Nucleus accumbens (tissue), 56 donors: Measurements from ENCODE around the gene GALNT2.

ENCODE experiments used
- DNase-seq, 56 donors: peaks; one replicate each; lab custom pipeline; 2025; lab: John Stamatoyannopoulos, UW

GALNT2 gene

GRCh38 chr1:230070321-230071208, 3.5 kb downstream of the GALNT2 start:
- no peak for DNase-seq

GRCh38 chr1:230071316-230071715, 4.3 kb downstream of the GALNT2 start:
- DNase-seq: no peak

- DNase-seq: no peak
These were observed 5.3 kb downstream of the GALNT2 start for GRCh38 chr1:230072296-230072695.

- DNase-seq: no peak
These were observed 5.8 kb downstream of the GALNT2 start for GRCh38 chr1:230072866-230073265.

- peak in 36 of 56 donors; percentile 7 to 80 (median 32) for DNase-seq
These were observed 6.5 kb downstream of the GALNT2 start for GRCh38 chr1:230073371-230074035.

DNA sequence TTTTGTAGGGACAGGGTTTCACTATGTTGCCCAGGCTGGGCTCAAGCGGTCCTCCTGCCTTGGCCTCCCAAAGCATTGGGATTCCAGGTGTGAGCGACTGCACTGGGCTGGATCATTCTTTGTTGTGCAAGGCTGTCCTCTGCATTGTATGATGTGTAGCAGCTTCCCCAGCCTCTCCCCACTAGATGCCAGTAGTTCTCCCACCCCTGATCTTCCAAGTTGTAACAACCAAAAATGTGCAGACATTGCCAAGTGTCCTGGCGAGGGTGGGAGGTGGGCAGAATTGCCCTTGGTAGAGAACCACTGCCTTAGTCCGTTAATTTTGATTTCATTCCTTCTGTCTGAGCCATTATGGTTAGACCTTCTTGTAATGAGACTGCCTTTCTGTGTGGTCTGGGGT, 7.2 kb downstream of the GALNT2 start:
- no peak for DNase-seq

- DNase-seq: no peak
These were observed 7.7 kb downstream of the GALNT2 start for GRCh38 chr1:230074762-230075161.

GRCh38 chr1:230076121-230076520, 9.1 kb downstream of the GALNT2 start:
- no peak for DNase-seq

DNA sequence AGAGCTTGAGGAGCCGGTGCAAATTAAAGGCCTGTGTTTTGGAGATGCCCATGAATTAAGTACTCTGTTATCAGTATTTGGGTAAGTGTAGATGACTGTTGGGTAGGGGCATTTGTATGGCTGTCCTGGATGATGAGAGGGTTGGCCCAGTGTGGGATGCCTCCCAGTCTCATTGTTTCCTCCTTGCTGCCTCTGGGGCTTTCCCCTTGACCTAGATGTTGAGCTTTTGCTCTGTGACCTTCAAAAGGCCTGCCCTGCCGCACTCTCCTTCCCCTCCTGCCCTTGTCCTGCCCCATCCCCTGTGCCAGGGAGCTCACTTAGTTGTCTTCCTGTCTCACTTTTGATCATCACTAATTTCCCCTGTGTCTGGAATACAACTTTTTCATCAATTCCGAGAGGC, 10.0 kb downstream of the GALNT2 start:
- no peak for DNase-seq

DNA sequence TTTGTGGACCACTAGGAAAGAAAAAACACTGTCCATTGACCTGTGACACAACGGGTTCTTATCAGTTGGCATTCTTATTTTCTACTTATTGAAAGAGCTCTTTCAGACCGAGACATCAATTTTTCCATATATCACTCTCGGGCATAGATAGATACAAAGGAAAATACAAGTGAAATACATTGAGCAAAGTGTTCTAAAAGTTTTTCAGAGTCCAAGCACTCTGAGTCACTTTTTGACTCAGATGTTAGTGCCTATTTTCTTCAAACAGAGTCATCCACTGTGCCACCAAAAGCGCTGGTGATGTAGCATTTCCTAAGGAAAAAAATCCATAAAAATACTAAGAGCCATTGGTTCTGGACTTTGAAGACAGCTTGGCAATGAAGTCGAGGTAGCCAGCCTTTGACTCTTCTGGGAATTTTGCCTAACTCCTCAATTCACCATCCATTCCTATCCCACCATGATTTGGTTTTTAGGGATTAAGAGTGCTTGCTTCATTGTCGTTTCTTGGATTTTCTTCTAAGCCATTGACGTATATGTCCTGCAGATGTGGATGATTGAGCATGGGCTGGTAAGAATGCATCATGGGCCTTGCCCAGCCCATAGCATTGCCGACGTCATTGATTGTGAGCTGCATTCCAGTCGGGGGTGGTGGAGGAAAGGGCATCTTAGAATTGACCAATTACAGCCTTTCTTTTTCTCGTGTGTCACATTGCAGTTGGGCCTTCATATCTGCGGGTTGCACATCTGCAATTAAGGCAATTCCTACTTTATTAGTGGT, 10.6 kb downstream of the GALNT2 start:
- no peak for DNase-seq

DNA sequence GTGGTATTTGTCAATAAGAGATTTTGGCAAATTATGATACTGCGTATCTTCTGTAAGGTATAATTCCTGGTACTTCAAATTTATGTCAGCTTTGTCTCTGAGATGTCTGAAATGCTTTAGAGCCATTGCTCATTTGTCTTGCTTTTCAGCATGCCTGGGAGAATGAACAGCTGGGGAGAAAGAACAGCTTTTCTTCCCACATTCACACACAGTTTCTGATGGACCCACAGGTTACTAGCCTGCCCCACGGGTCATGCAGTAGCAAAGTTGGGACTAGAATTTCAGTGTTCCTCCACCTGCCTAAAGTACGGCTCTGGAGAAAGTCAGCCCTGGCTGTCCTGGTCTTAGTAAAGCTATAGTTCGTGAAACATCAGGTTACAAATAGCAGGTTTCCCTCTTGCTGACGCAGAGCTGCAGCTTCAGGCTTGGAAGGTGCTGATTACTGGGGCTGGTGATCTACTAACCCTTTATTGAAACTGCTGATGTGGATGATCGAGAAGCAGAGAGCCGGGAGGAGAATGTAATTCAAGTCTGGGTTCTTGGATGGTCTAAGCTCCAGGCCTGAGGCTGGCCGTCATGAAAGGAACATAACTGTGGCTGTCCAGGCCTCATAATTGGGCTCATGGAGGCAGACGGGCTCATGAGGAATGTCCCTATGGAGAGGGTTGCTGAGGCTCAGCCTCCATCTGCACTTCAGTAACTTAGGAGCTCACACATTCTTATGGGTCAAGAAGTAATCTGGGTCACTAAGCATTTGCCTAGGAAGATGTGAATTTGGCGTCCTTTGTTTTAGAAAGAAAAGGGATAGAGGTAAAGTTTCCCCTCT, 12.4 kb downstream of the GALNT2 start:
- DNase-seq: no peak

DNA sequence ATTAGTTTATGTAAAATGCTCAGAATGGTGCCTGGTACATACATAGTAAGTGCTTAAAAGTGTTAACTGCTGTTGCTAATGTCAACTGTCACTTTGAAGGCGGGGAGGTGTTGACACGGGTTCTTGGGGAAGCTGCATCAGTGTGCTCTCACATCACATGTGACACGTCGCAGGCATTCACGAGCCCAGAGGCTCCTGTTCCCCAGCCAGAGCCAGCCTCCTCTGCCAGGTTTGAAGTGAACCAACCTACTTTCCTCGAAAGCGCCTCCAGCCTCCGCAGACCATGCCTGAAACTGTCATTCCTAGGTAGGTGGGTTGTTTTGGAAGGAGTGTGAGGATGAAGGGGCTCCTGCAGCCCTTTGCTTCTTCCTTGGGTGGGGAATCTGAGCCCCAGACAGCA, 13.8 kb downstream of the GALNT2 start:
- DNase-seq: peak in 27 of 56 donors; percentile 10 to 80 (median 40)

DNA sequence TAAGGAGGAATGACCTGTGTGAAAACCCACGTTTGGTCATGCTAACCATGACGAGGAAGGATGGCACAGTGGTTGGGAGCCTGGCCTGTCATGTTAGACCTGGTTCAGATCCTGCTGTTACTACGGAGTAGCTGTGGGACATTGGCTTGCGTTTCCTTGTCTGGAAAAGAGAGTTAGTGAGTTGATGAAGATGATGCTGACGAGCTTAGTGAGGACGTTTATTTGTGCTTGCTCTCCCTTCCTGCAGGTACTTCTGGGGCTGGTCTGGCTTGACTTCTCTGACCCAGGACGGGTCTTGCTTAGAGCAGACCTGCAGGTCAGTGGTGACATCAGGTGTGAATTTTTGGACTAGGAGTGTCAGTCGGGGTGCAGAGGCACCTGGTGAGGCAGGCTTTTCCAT, 14.7 kb downstream of the GALNT2 start:
- DNase-seq: no peak

- DNase-seq: no peak
These were observed 15.2 kb downstream of the GALNT2 start for GRCh38 chr1:230082211-230082610.

DNA sequence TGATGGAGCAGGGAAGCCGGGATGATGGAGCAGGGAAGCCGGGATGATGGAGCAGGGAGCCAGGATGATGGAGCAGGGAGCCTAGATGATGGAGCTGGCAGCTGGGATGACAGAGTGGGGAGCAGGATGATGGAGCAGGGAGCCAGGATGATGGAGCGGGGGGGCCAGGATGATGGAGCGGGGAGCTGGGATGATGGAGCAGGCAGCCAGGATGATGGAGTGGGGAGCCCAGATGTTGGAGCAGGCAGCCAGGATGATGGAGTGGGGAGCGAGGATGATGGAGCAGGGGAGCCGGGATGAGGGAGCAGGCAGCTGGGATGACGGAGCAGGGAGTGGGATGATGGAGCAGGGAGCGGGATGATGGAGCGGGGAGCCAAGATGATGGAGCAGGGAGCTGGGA, 16.0 kb downstream of the GALNT2 start:
- no peak for DNase-seq

GRCh38 chr1:230083746-230084407, 16.8 kb downstream of the GALNT2 start:
- DNase-seq: no peak

GRCh38 chr1:230084408-230085177, 17.6 kb downstream of the GALNT2 start:
- DNase-seq: peak in 7 of 56 donors; percentile 15 to 73 (median 29)

- no peak for DNase-seq
These were observed 18.1 kb downstream of the GALNT2 start for GRCh38 chr1:230085178-230085515.

GRCh38 chr1:230086151-230086550, 19.1 kb downstream of the GALNT2 start:
- DNase-seq: no peak
